Peyer's patch (tissue), 4 donors: ENCODE results near the gene BTAF1. TPM values are rescaled to one million over a fixed set of nuclear protein-coding genes. Genes with fewer than 3 reads are reported as not detected.
"Not testable (repeated sequence)": the region's sequence is repeated elsewhere in the genome, so short reads cannot be mapped to it uniquely, and the experiment has no call there.

Experiments used
- DNase-seq, 3 donors: peaks; one replicate each; pipeline ENCODE4 v3.0.0-alpha.2; 2017 to 2019
- H3K27ac ChIP-seq, 4 donors: fragments of 200-600 bp; sonication (generic); one replicate each; pipeline ENCODE4 v1.5.1; 2016 to 2019
- H3K27me3 ChIP-seq, 2 donors: fragments of 200-600 bp; sonication (generic); one replicate each; pipeline ENCODE4 v1.5.1; 2019
- H3K36me3 ChIP-seq, 3 donors: fragments of 200-600 bp; sonication (generic); one replicate each; pipeline ENCODE4 v1.5.1; 2016 to 2019
- H3K4me1 ChIP-seq, 4 donors: fragments of 200-600 bp; sonication (generic); one replicate each; pipeline ENCODE4 v1.5.1; 2016 to 2019
- H3K4me3 ChIP-seq, 4 donors: fragments of 200-600 bp; sonication (generic); 1 replicate in 3 of 4; 2 replicates in 1 of 4; pipeline ENCODE4 v1.5.1; 2016 to 2019; ENCODE audit warnings: mild to moderate bottlenecking in 1 of 4
- H3K9me3 ChIP-seq, 4 donors: fragments of 200-600 bp; sonication (generic); one replicate each; pipeline ENCODE4 v1.5.1; 2016 to 2019; ENCODE audit warnings: mild to moderate bottlenecking in 1 of 4
- CTCF ChIP-seq, 6 experiments: fragments of 450-650 bp in 4 of 6; fragments of 200-600 bp in 2 of 6; sonication (generic) in 1 of 6; IDR thresholded peaks; one replicate each; pipeline ENCODE4 v1.5.1; 2017 to 2019; ENCODE audit warnings: antibody characterized with exemption in 6 of 6, mild to moderate bottlenecking in 3 of 6, moderate library complexity in 1 of 6
- POLR2A ChIP-seq, 2 donors: fragments of 450-650 bp; IDR thresholded peaks; one replicate each; pipeline ENCODE4 v1.5.1; 2017; ENCODE audit warnings: antibody characterized with exemption in 2 of 2, mild to moderate bottlenecking in 2 of 2, moderate library complexity in 2 of 2
- total RNA-seq, 4 donors: library from RNA; depleted of rRNA; stranded (reverse); fragments of >200 nt; gene quantifications; one replicate each; pipeline ENCODE4 v1.1.0, GENCODE V29; 2016

BTAF1 gene
- total RNA-seq, 4 donors from 2014 or later, result 37.0 to 60.2 (median 45.4) TPM

GRCh38 chr10:92010047-92010735 lies 86.6 kb downstream of the BTAF1 start:
- Histone ChIP-seq H3K27ac (no peak overlapping the region), H3K27me3 (no peaks in the 10 kb centered on the region), H3K4me1 (no peaks in the 10 kb centered on the region), H3K4me3 (no peak overlapping the region), H3K9me3 (no peaks in the 10 kb centered on the region), H3K36me3 (peaks cover 0 to 55% (median 0%) of the 10 kb centered on the region in 3 donors)
- TF ChIP-seq POLR2A (IDR thresholded peaks at IDR 0.05) (no peak), CTCF (IDR thresholded peaks at IDR 0.05) (no peak)
- DNase-seq, result no peak

GRCh38 chr10:92011560-92012214 lies 88.1 kb downstream of the BTAF1 start:
- no peak for DNase-seq

GRCh38 chr10:92014620-92015019 lies 91.0 kb downstream of the BTAF1 start:
- Histone ChIP-seq H3K9me3 (no peaks in the 10 kb centered on the region), H3K36me3 (peaks cover 0 to 69% (median 0%) of the 10 kb centered on the region in 3 donors), H3K4me1 (no peaks in the 10 kb centered on the region)

More at GRCh38 chr10:92011560-92012214, 88.1 kb downstream of the BTAF1 start:
- H3K4me3 ChIP-seq, result no peak overlapping the region
- H3K9me3 ChIP-seq, result no peaks in the 10 kb centered on the region
- H3K36me3 ChIP-seq, result peaks cover 0 to 57% (median 0%) of the 10 kb centered on the region in 3 donors
- H3K27ac ChIP-seq, result no peak overlapping the region
- H3K4me1 ChIP-seq, result no peaks in the 10 kb centered on the region
- no peaks in the 10 kb centered on the region for H3K27me3 ChIP-seq
- TF ChIP-seq POLR2A (IDR thresholded peaks at IDR 0.05) (no peak), CTCF (IDR thresholded peaks at IDR 0.05) (no peak)

GRCh38 chr10:92024700-92025099 lies 101.1 kb downstream of the BTAF1 start:
- no peaks in the 10 kb centered on the region for H3K27me3 ChIP-seq
- no peaks in the 10 kb centered on the region for H3K9me3 ChIP-seq
- TF ChIP-seq POLR2A (IDR thresholded peaks at IDR 0.05), result no peak
- no peaks in the 10 kb centered on the region for H3K4me1 ChIP-seq
- no peak for DNase-seq
- no peak overlapping the region for H3K4me3 ChIP-seq
- H3K27ac ChIP-seq, result no peak overlapping the region
- H3K36me3 ChIP-seq, result peaks cover 0 to 85% (median 0%) of the 10 kb centered on the region in 3 donors

More at GRCh38 chr10:92014620-92015019, 91.0 kb downstream of the BTAF1 start:
- Histone ChIP-seq H3K27ac (no peak overlapping the region), H3K4me3 (no peak overlapping the region), H3K27me3 (no peaks in the 10 kb centered on the region)
- TF ChIP-seq POLR2A (IDR thresholded peaks at IDR 0.05), result no peak
- TF ChIP-seq CTCF (IDR thresholded peaks at IDR 0.05), result no peak
- DNase-seq, result no peak

GRCh38 chr10:92025340-92025739 lies 101.8 kb downstream of the BTAF1 start:
- not testable (repeated sequence) for H3K27ac ChIP-seq, H3K27me3 ChIP-seq, DNase-seq, H3K4me1 ChIP-seq, H3K4me3 ChIP-seq, H3K9me3 ChIP-seq
- peaks cover 0 to 86% (median 0%) of the 10 kb centered on the region in 3 donors for H3K36me3 ChIP-seq

GRCh38 chr10:92027141-92027540 lies 103.6 kb downstream of the BTAF1 start:
- Histone ChIP-seq H3K27me3 (no peaks in the 10 kb centered on the region), H3K36me3 (peaks cover 0 to 93% (median 0%) of the 10 kb centered on the region in 3 donors), H3K4me3 (no peak overlapping the region), H3K27ac (no peak overlapping the region), H3K4me1 (no peaks in the 10 kb centered on the region), H3K9me3 (no peaks in the 10 kb centered on the region)
- no peak for TF ChIP-seq POLR2A (IDR thresholded peaks at IDR 0.05)
- no peak for TF ChIP-seq CTCF (IDR thresholded peaks at IDR 0.05)
- DNase-seq, result no peak
